B cell (primary cell): Measurements from ENCODE around the gene ATG7. TPM values are rescaled to one million over a fixed set of nuclear protein-coding genes. Genes with fewer than 3 reads are reported as not detected.

Experiments
- ATAC-seq: fragments of 200-7000 bp; cut with Tn5 transposase; one replicate; pipeline ENCODE4 v1.10.0; 2021; ENCODE audit warnings: low read depth, mild to moderate bottlenecking, moderate number of reproducible peaks, moderate library complexity
- CTCF ChIA-PET: fragments of 350-600 bp; sonication (Branson Sonifier 250); formaldehyde crosslinking; loops from one replicate; lab custom pipeline; 2021; ENCODE audit warnings: antibody characterized with exemption, inconsistent platforms; lab: Charles Lee
- POLR2A ChIA-PET: fragments of 350-600 bp; sonication (Branson Sonifier 250); formaldehyde crosslinking; loops from one replicate; lab custom pipeline; 2021; ENCODE audit warnings: antibody characterized with exemption; lab: Charles Lee
- DNase-seq: peaks from one replicate; pipeline ENCODE4 v3.0.0; 2013
- H2AFZ ChIP-seq: 2 replicates; pipeline ENCODE4 v1.6.1; 2012; ENCODE audit warnings: mild to moderate bottlenecking, low read depth, low read length; ENCODE audit not compliant: insufficient read depth, poor library complexity, severe bottlenecking
- H3K27ac ChIP-seq, 2 donors: 1 replicate in 1 of 2; 2 replicates in 1 of 2; pipeline ENCODE4 v1.5.1; 2012 to 2013; ENCODE audit warnings: low read length in 2 of 2, mild to moderate bottlenecking in 2 of 2, moderate library complexity in 1 of 2
- H3K27me3 ChIP-seq, 4 experiments: fragments of 200-600 bp in 1 of 4; sonication (generic) in 1 of 4; replicated peaks in 1 of 4; 1 replicate in 2 of 4; 2 replicates in 2 of 4; pipeline versions ENCODE4 v1.6.1 to v1.7.0; 2013 to 2016; ENCODE audit warnings: low read length in 3 of 4, mild to moderate bottlenecking in 2 of 4, mixed read lengths in 1 of 4, moderate library complexity in 1 of 4; ENCODE audit not compliant: insufficient read depth in 4 of 4, control insufficient read depth in 3 of 4; ENCODE audit errors: control extremely low read depth in 1 of 4
- H3K36me3 ChIP-seq, 2 experiments: replicated peaks in 1 of 2; 1 replicate in 1 of 2; 2 replicates in 1 of 2; pipeline versions ENCODE4 v1.6.1 to v1.7.1; 2013; ENCODE audit warnings: low read length in 1 of 2; ENCODE audit not compliant: insufficient read depth in 2 of 2, control insufficient read depth in 1 of 2; ENCODE audit errors: control extremely low read depth in 1 of 2, extremely low read depth in 1 of 2
- H3K4me1 ChIP-seq, 2 donors: fragments of 200-600 bp in 1 of 2; sonication (generic) in 1 of 2; 1 replicate in 1 of 2; 2 replicates in 1 of 2; pipeline versions ENCODE4 v1.5.1 to v1.6.1; 2013 to 2017; ENCODE audit warnings: low read length in 2 of 2; ENCODE audit not compliant: control insufficient read depth in 2 of 2, insufficient read depth in 2 of 2
- H3K4me2 ChIP-seq: replicated peaks from 2 replicates; pipeline ENCODE3; 2012; ENCODE audit warnings: mild to moderate bottlenecking, low read depth, low read length; ENCODE audit not compliant: poor library complexity, severe bottlenecking
- H3K4me3 ChIP-seq, 5 experiments: fragments of 200-600 bp in 1 of 5; sonication (generic) in 1 of 5; 1 replicate in 3 of 5; 2 replicates in 2 of 5; pipeline versions ENCODE4 v1.5.1 to v1.7.0; 2011 to 2016; ENCODE audit warnings: low read length in 4 of 5, mild to moderate bottlenecking in 4 of 5, low read depth in 2 of 5, control low read depth in 1 of 5, moderate library complexity in 1 of 5; ENCODE audit not compliant: insufficient read depth in 1 of 5; ENCODE audit errors: control extremely low read depth in 1 of 5, extremely low read depth in 1 of 5
- H3K79me2 ChIP-seq: fragments of 200-600 bp; sonication (generic); one replicate; pipeline ENCODE4 v1.6.0; 2016; ENCODE audit warnings: low read length; ENCODE audit not compliant: control insufficient read depth, insufficient read depth
- H3K9ac ChIP-seq: fragments of 200-600 bp; sonication (generic); 2 replicates; pipeline ENCODE4 v1.6.1; 2017; ENCODE audit warnings: mild to moderate bottlenecking, low read length, moderate library complexity
- H3K9me3 ChIP-seq, 3 donors: one replicate each; pipeline versions ENCODE4 v1.6.1 to v1.7.1; 2013; ENCODE audit warnings: low read length in 2 of 3; ENCODE audit not compliant: control insufficient read depth in 2 of 3, insufficient read depth in 1 of 3; ENCODE audit errors: control extremely low read depth in 1 of 3
- H4K20me1 ChIP-seq: 2 replicates; pipeline ENCODE4 v1.6.0; 2012; ENCODE audit warnings: mild to moderate bottlenecking, low read length; ENCODE audit not compliant: insufficient read depth, control insufficient read depth, poor library complexity, severe bottlenecking
- H3K27ac Mint-ChIP-seq: one replicate; pipeline ENCODE4 v1.8.0; 2021; ENCODE audit warnings: mixed read lengths
- H3K27me3 Mint-ChIP-seq: one replicate; pipeline ENCODE4 v1.8.0; 2021; ENCODE audit warnings: mixed read lengths
- H3K4me1 Mint-ChIP-seq: one replicate; pipeline ENCODE4 v1.8.0; 2021; ENCODE audit warnings: mixed read lengths
- H3K4me3 Mint-ChIP-seq: one replicate; pipeline ENCODE4 v1.8.0; 2021; ENCODE audit warnings: mixed read lengths
- H3K9me3 Mint-ChIP-seq: one replicate; pipeline ENCODE4 v1.8.0; 2022; ENCODE audit warnings: mixed read lengths; ENCODE audit not compliant: insufficient read depth
- EZH2 ChIP-seq: IDR thresholded peaks from 2 replicates; pipeline ENCODE4 v1.6.1; 2012; ENCODE audit warnings: borderline replicate concordance, low read depth, mild to moderate bottlenecking, moderate library complexity, low read length; ENCODE audit not compliant: insufficient read depth, poor library complexity, severe bottlenecking
- WGBS: methylation state at CpG from one replicate; pipeline ENCODE4 v1.1.5; 2013; ENCODE audit warnings: missing lambda C conversion rate; ENCODE audit not compliant: insufficient coverage; 5-methylcytosine and 5-hydroxymethylcytosine counted together
- intact Hi-C: fragments of 100-400 bp; cut with micrococcal nuclease; formaldehyde crosslinking; loops from one replicate; pipeline ENCODE4 v1.10.0; 2022
- polyA plus RNA-seq: library from polyadenylated mRNA; depleted of rRNA; stranded (reverse); fragments of >200 nt; gene quantifications from 2 replicates; pipeline ENCODE4 v1.2.3, GENCODE V29; 2012
- total RNA-seq, 2 donors: library from RNA; stranded (reverse); fragments of 120-200 nt in 1 of 2; gene quantifications; 1 replicate in 1 of 2; 2 replicates in 1 of 2; pipeline versions ENCODE4 v1.2.3 to v1.2.4, GENCODE V29; 2013 to 2022
- TF ChIP-seq, protein P1 (sequence below): fragments of 200-600 bp; IDR thresholded peaks from one replicate; pipeline ENCODE4 v1.8.0; 2022; ENCODE audit warnings: antibody characterized with exemption, mild to moderate bottlenecking

ATG7 gene
- total and polyA plus RNA-seq, 2 donors (not counting 1 experiment from before 2014, with no cell fraction given) = 13.9 to 66.4 TPM

DNA sequence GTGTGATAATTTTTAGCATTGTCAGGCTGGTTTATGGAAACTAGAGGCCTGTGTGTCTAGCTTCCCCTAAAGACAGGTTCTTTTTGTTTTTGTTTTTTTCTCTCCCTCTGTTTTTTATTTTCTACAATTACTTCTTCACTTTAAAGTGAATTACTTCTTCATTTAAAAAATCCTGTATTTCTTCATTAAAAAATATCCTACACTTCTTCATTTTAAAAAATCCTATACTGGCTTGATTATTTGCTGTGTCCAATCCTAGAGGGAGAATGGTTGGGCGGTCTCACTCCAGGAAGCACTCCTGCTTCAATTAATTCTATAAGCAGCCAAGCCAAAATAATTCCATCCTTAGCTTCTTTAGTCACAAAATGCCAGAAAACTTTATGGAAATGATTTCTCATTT is 11.8 kb downstream of the ATG7 start:
- WGBS = no CpG with 5 or more reads among the region's 1 CpG

DNA sequence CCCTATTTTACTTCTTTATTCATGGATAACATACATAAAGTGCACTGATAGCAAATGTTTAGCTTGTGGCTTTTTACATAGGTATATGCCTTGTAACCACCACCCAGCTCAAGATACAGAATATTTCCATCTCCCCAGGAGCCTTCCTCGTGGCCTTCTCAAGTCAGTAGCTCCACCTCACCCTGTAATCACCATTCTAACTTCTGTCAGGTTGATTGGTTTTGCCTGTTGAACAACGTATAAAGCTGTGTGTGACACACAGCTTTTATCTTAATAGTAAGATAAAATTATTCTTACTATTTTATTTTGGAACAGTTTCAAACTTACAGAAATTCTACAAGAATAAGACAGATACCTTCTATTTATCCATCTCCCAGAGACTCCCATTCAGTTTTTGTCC is 13.3 kb downstream of the ATG7 start:
- Histone ChIP-seq H3K9me3 (no peaks in the 10 kb centered on the region), H3K4me3 (no peak overlapping the region), H3K4me1 (peaks cover 32 to 33% of the 10 kb centered on the region in 2 donors), H3K27me3 (no peaks in the 10 kb centered on the region), H2AFZ (no peak overlapping the region), H3K79me2 (peaks cover 42% of the 10 kb centered on the region), H3K9ac (no peak overlapping the region), H3K4me2 (no peak overlapping the region), H3K36me3 (peaks cover 2 to 16% of the 10 kb centered on the region in 2 experiments), H4K20me1 (no peaks in the 10 kb centered on the region), H3K27ac (no peak overlapping the region)
- DNase-seq (no peak), ATAC-seq (no peak)
- no CpG with 5 or more reads among the region's 2 CpGs for WGBS
- no peaks in the 10 kb centered on the region for H3K27me3 Mint-ChIP-seq
- CTCF ChIA-PET = interaction anchor here (0.8 kb wide), 1 partner anchor 12 kb away, joined by 3 read pairs; no protein-coding TSS in a partner anchor
- POLR2A ChIA-PET = interaction anchor here (0.7 to 1.4 kb wide), 2 partner anchors 13 to 385 kb away, joined by 3 to 5 read pairs; partner anchors contain the start of gene ATG7
- intact Hi-C loops = no loop called here
- TF ChIP-seq, protein P1, sequence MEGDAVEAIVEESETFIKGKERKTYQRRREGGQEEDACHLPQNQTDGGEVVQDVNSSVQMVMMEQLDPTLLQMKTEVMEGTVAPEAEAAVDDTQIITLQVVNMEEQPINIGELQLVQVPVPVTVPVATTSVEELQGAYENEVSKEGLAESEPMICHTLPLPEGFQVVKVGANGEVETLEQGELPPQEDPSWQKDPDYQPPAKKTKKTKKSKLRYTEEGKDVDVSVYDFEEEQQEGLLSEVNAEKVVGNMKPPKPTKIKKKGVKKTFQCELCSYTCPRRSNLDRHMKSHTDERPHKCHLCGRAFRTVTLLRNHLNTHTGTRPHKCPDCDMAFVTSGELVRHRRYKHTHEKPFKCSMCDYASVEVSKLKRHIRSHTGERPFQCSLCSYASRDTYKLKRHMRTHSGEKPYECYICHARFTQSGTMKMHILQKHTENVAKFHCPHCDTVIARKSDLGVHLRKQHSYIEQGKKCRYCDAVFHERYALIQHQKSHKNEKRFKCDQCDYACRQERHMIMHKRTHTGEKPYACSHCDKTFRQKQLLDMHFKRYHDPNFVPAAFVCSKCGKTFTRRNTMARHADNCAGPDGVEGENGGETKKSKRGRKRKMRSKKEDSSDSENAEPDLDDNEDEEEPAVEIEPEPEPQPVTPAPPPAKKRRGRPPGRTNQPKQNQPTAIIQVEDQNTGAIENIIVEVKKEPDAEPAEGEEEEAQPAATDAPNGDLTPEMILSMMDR = no peak
- no peak for TF ChIP-seq EZH2
- H3K4me1 Mint-ChIP-seq = peaks cover 40% of the 10 kb centered on the region
- no peak overlapping the region for H3K27ac Mint-ChIP-seq
- no peaks in the 10 kb centered on the region for H3K9me3 Mint-ChIP-seq
- no peak overlapping the region for H3K4me3 Mint-ChIP-seq

More for the DNA sequence above, 11.8 kb downstream of the ATG7 start:
- ChIA-PET CTCF (interaction anchor here (1.5 kb wide), 1 partner anchor 12 kb away, joined by 5 read pairs; the partner anchor contains the start of gene ATG7), POLR2A (interaction anchor here (0.6 kb wide), 1 partner anchor 10 kb away, joined by 6 read pairs; no protein-coding TSS in a partner anchor)
- TF ChIP-seq, protein P1 = no peak
- no peaks in the 10 kb centered on the region for H3K9me3 Mint-ChIP-seq
- no peak overlapping the region for H3K4me3 Mint-ChIP-seq
- no peaks in the 10 kb centered on the region for H4K20me1 ChIP-seq
- no peaks in the 10 kb centered on the region for H3K27me3 ChIP-seq
- H3K4me2 ChIP-seq = no peak overlapping the region
- no peak overlapping the region for H2AFZ ChIP-seq
- peaks cover 26% of the 10 kb centered on the region for H3K4me1 Mint-ChIP-seq
- no peak for ATAC-seq
- no peaks in the 10 kb centered on the region for H3K9me3 ChIP-seq
- peaks cover 2 to 18% of the 10 kb centered on the region in 2 experiments for H3K36me3 ChIP-seq
- no peak for DNase-seq
- H3K27ac ChIP-seq = no peak overlapping the region
- no peak overlapping the region for H3K27ac Mint-ChIP-seq
- H3K4me1 ChIP-seq = peaks cover 17 to 19% of the 10 kb centered on the region in 2 donors
- no peak overlapping the region for H3K9ac ChIP-seq
- no peaks in the 10 kb centered on the region for H3K27me3 Mint-ChIP-seq
- intact Hi-C loops = no loop called here
- no peak overlapping the region for H3K4me3 ChIP-seq
- H3K79me2 ChIP-seq = peaks cover 51% of the 10 kb centered on the region
